HepG2 (cell line): ENCODE results near the gene ART4. TPM values are rescaled to one million over a fixed set of nuclear protein-coding genes. Genes with fewer than 3 reads are reported as not detected.

Source experiments
- ATAC-seq: fragments of 200-7000 bp; cut with Tn5 transposase; 3 replicates; pipeline ENCODE4 v1.9.1; 2020; ENCODE audit warnings: mild to moderate bottlenecking, moderate library complexity
- BruUV-seq: library from RNA; stranded (reverse); fragments of 400-500 nt; replicated peaks from 2 replicates; lab custom pipeline; 2021; lab: Mats Ljungman, UMichigan
- CTCF ChIA-PET: fragments of 300-600 bp; formaldehyde crosslinking; extraction: SDS; loops from one replicate; lab custom pipeline; 2021; ENCODE audit warnings: low total read pairs, inconsistent platforms, low intra/inter-chr PET ratio; lab: Yijun Ruan, JAX
- POLR2A ChIA-PET: fragments of 350-600 bp; sonication (Branson Sonifier 250); formaldehyde crosslinking; loops from one replicate; lab custom pipeline; 2020; ENCODE audit warnings: antibody characterized with exemption, inconsistent platforms; lab: Yijun Ruan, JAX
- DNase-seq: peaks from one replicate; pipeline ENCODE4 v3.0.0-alpha.2; 2015; ENCODE audit warnings: low spot score
- FAIRE-seq: peaks from 3 replicates; lab custom pipeline; 2011; peaks lifted over from hg19 to GRCh38; lab: Jason Lieb, UNC
- H2AFZ ChIP-seq: one replicate; pipeline ENCODE4 v1.6.1; 2011; ENCODE audit warnings: low read length, inconsistent platforms
- H3K27ac ChIP-seq: fragments of 300-600 bp; 3 replicates; pipeline ENCODE4 v1.8.0; 2011; ENCODE audit warnings: mixed run types, mild to moderate bottlenecking, mixed read lengths, low read length, inconsistent platforms; ENCODE audit not compliant: insufficient read depth; ENCODE audit errors: extremely low read length
- H3K27me3 ChIP-seq, 2 experiments: fragments of 200-600 bp in 1 of 2; 2 replicates in 1 of 2; 3 replicates in 1 of 2; pipeline versions ENCODE4 v1.6.0 to v1.8.0; 2011; ENCODE audit warnings: low read length in 2 of 2, mild to moderate bottlenecking in 2 of 2, moderate library complexity in 2 of 2, inconsistent platforms in 1 of 2; ENCODE audit not compliant: insufficient read depth in 2 of 2, control insufficient read depth in 1 of 2
- H3K36me3 ChIP-seq, 2 experiments: fragments of 200-600 bp in 1 of 2; replicated peaks in 1 of 2; 2 replicates in 1 of 2; 3 replicates in 1 of 2; pipeline versions ENCODE4 v1.5.1 to v1.8.0; 2011; ENCODE audit warnings: low read length in 2 of 2, inconsistent platforms in 1 of 2; ENCODE audit not compliant: insufficient read depth in 2 of 2, control insufficient read depth in 1 of 2
- H3K4me1 ChIP-seq: 2 replicates; pipeline ENCODE4 v1.5.1; 2012; ENCODE audit warnings: low read length, inconsistent platforms; ENCODE audit not compliant: insufficient read depth
- H3K4me2 ChIP-seq: 2 replicates; pipeline ENCODE4 v1.6.0; 2011; ENCODE audit warnings: low read depth, low read length, inconsistent platforms
- H3K4me3 ChIP-seq, 3 experiments: fragments of 200-600 bp in 1 of 3; sonication (generic), shearing (Covaris generic) in 1 of 3; replicated peaks in 1 of 3; 2 replicates each; pipeline ENCODE4 v1.5.1; 2011 to 2016; ENCODE audit warnings: low read length in 3 of 3, inconsistent platforms in 2 of 3, low read depth in 2 of 3, mild to moderate bottlenecking in 2 of 3, control low read depth in 1 of 3, mixed read lengths in 1 of 3; ENCODE audit not compliant: insufficient read depth in 1 of 3
- H3K79me2 ChIP-seq: one replicate; pipeline ENCODE4 v1.6.1; 2011; ENCODE audit warnings: low read length, inconsistent platforms; ENCODE audit not compliant: insufficient read depth
- H3K9ac ChIP-seq: 2 replicates; pipeline ENCODE4 v1.6.0; 2011; ENCODE audit warnings: mild to moderate bottlenecking, low read depth, low read length, inconsistent platforms; ENCODE audit not compliant: insufficient read depth
- H3K9me3 ChIP-seq: 2 replicates; pipeline ENCODE4 v1.5.1; 2012; ENCODE audit warnings: mild to moderate bottlenecking, low read length
- H4K20me1 ChIP-seq: 2 replicates; pipeline ENCODE4 v1.6.0; 2011; ENCODE audit warnings: inconsistent platforms, mild to moderate bottlenecking, low read length, moderate library complexity; ENCODE audit not compliant: insufficient read depth
- NFE2L2 ChIP-seq: fragments of 150-350 bp; IDR thresholded peaks from 2 replicates; pipeline ENCODE4 v1.6.1; 2014; ENCODE audit warnings: low read length
- POLR2AphosphoS2 ChIP-seq: IDR thresholded peaks from 2 replicates; pipeline ENCODE4 v1.6.1; 2011; ENCODE audit warnings: low read depth, low read length, improper control_type of control experiment
- RFX1 ChIP-seq: fragments of 450-650 bp; IDR thresholded peaks from 2 replicates; pipeline ENCODE4 v1.6.1; 2017
- SP140L ChIP-seq: sonication (generic); formaldehyde crosslinking; IDR thresholded peaks from 2 replicates; pipeline ENCODE4 v1.4.0; 2020; ENCODE audit warnings: missing genetic modification reagents, borderline replicate concordance
- ZFY ChIP-seq: sonication (generic); formaldehyde crosslinking; IDR thresholded peaks from 2 replicates; pipeline ENCODE4 v1.4.0; 2020; ENCODE audit warnings: missing genetic modification reagents
- ZMAT3 ChIP-seq: sonication (generic); formaldehyde crosslinking; conservative IDR thresholded peaks from 2 replicates; pipeline ENCODE4 v1.7.0; 2021; ENCODE audit warnings: missing genetic modification reagents
- ZNF260 ChIP-seq: sonication (generic); formaldehyde crosslinking; IDR thresholded peaks from 2 replicates; pipeline ENCODE4 v1.4.0; 2020; ENCODE audit warnings: missing genetic modification reagents, low read depth, mild to moderate bottlenecking, borderline replicate concordance
- ZNF646 ChIP-seq: sonication (generic); formaldehyde crosslinking; IDR thresholded peaks from 2 replicates; pipeline ENCODE4 v1.9.0; 2021; ENCODE audit warnings: mild to moderate bottlenecking, missing genetic modification reagents
- WGBS: methylation state at CpG from one replicate; pipeline ENCODE4 v1.1.6; 2017; ENCODE audit warnings: low lambda C conversion rate; 5-methylcytosine and 5-hydroxymethylcytosine counted together
- in situ Hi-C: cut with HindIII; loops from 2 replicates; pipeline ENCODE4 v1.10.0; 2017; ENCODE audit warnings: low pct_unique_long_range_greater_than_20kb; ENCODE audit not compliant: extremely low pct_ligation_motif_present
- intact Hi-C: fragments of 100-400 bp; cut with micrococcal nuclease; formaldehyde crosslinking; loops from one replicate; pipeline ENCODE4 v1.10.0; 2022; ENCODE audit not compliant: unreplicated experiment
- polyA plus RNA-seq, 8 experiments: library from polyadenylated mRNA; depleted of rRNA in 3 of 8; stranded (reverse) in 7 of 8; unstranded in 1 of 8; fragments of >200 nt; fragmentation: Illumina TruSeq in 4 of 8; extraction: Trizol in 4 of 8; gene quantifications; 2 replicates each; pipeline versions ENCODE4 v1.2.1 to v1.2.3, GENCODE V29; 2011 to 2016; ENCODE audit warnings: low read depth in 4 of 8, missing spikeins in 1 of 8, mixed read lengths in 1 of 8; ENCODE audit not compliant: insufficient read depth in 1 of 8
- total RNA-seq, 5 experiments: library from RNA; depleted of rRNA; stranded (reverse); fragments of >200 nt; fragmentation: Illumina TruSeq; extraction: Trizol; gene quantifications; 2 replicates each; pipeline ENCODE4 v1.2.3, GENCODE V29; 2016; ENCODE audit warnings: low read depth in 1 of 5
- TF ChIP-seq, protein P1 (sequence below): sonication (generic); formaldehyde crosslinking; IDR thresholded peaks from 2 replicates; pipeline ENCODE4 v1.5.0; 2020; ENCODE audit warnings: mild to moderate bottlenecking, missing genetic modification reagents

ART4 gene
- total and polyA plus RNA-seq, 2 of the 13 experiments (the other 11 are each of a cell fraction or from before 2014, with no cell fraction given): 17.6 to 20.3 TPM

- intact Hi-C loops (no loop called here), in situ Hi-C loops (no loop called here)
- H3K27ac ChIP-seq: no peak overlapping the region
- no peak overlapping the region for H2AFZ ChIP-seq
- H3K9ac ChIP-seq: no peak overlapping the region
- H3K79me2 ChIP-seq: peaks cover 17% of the 10 kb centered on the region
- H3K27me3 ChIP-seq: no peaks in the 10 kb centered on the region
- no peaks in the 10 kb centered on the region for H4K20me1 ChIP-seq
- no peak overlapping the region for H3K4me2 ChIP-seq
- POLR2A ChIA-PET: interaction anchor here (1.0 to 1.3 kb wide), 2 partner anchors 31 to 64 kb away, joined by 3 read pairs; partner anchors contain the start of genes C12orf60 and WBP11
- no peaks in the 10 kb centered on the region for H3K9me3 ChIP-seq
- CTCF ChIA-PET: no interaction called here
- FAIRE-seq (no peak), DNase-seq (no peak), ATAC-seq (no peak)
- no peak overlapping the region for H3K4me3 ChIP-seq
- no TSS peak for BruUV-seq
- peaks cover 65% of the 10 kb centered on the region for H3K4me1 ChIP-seq
- TF ChIP-seq RFX1: peak; percentile 32; the same call in 1 of the 2 replicates
- TF ChIP-seq, protein P1, sequence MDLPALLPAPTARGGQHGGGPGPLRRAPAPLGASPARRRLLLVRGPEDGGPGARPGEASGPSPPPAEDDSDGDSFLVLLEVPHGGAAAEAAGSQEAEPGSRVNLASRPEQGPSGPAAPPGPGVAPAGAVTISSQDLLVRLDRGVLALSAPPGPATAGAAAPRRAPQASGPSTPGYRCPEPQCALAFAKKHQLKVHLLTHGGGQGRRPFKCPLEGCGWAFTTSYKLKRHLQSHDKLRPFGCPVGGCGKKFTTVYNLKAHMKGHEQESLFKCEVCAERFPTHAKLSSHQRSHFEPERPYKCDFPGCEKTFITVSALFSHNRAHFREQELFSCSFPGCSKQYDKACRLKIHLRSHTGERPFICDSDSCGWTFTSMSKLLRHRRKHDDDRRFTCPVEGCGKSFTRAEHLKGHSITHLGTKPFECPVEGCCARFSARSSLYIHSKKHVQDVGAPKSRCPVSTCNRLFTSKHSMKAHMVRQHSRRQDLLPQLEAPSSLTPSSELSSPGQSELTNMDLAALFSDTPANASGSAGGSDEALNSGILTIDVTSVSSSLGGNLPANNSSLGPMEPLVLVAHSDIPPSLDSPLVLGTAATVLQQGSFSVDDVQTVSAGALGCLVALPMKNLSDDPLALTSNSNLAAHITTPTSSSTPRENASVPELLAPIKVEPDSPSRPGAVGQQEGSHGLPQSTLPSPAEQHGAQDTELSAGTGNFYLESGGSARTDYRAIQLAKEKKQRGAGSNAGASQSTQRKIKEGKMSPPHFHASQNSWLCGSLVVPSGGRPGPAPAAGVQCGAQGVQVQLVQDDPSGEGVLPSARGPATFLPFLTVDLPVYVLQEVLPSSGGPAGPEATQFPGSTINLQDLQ (CRISPR knock-in tag): no peak
- H3K36me3 ChIP-seq: peaks cover 2 to 7% of the 10 kb centered on the region in 2 experiments; a peak in 2 of 5 replicates
Measured at GRCh38 chr12:14834509-14834908, 8.8 kb downstream of the ART4 start.

GRCh38 chr12:14833952-14834351, 9.4 kb downstream of the ART4 start:
- H3K9me3 ChIP-seq: no peaks in the 10 kb centered on the region
- H3K27ac ChIP-seq: no peak overlapping the region
- no TSS peak for BruUV-seq
- no peaks in the 10 kb centered on the region for H3K27me3 ChIP-seq
- H2AFZ ChIP-seq: no peak overlapping the region
- no peak overlapping the region for H3K9ac ChIP-seq
- no peak overlapping the region for H3K4me2 ChIP-seq
- ATAC-seq (no peak), DNase-seq (peak; percentile 35), FAIRE-seq (no peak)
- intact Hi-C loops (no loop called here), in situ Hi-C loops (no loop called here)
- 36% methylated on average over 1 of the region's 1 CpG for WGBS
- peaks cover 60% of the 10 kb centered on the region for H3K4me1 ChIP-seq
- no peaks in the 10 kb centered on the region for H4K20me1 ChIP-seq
- peaks cover under 1 to 2% of the 10 kb centered on the region in 2 experiments; a peak in 2 of 5 replicates for H3K36me3 ChIP-seq
- H3K79me2 ChIP-seq: peaks cover 12% of the 10 kb centered on the region
- TF ChIP-seq ZNF646 (CRISPR knock-in tag) (no peak), SP140L (CRISPR knock-in tag) (no peak), ZMAT3 (CRISPR knock-in tag) (no peak), ZNF260 (CRISPR knock-in tag) (no peak), POLR2AphosphoS2 (no peak), ZFY (CRISPR knock-in tag) (no peak), NFE2L2 (no peak)
- POLR2A ChIA-PET: no interaction called here
- CTCF ChIA-PET: no interaction called here
- H3K4me3 ChIP-seq: no peak overlapping the region
